ENCODE data around the gene ACLY. TPM values are rescaled to one million over a fixed set of nuclear protein-coding genes. Genes with fewer than 3 reads are reported as not detected.

ACLY gene
- total and polyA plus RNA-seq, 10 of the 15 experiments (the other 5 are each of a cell fraction or from before 2014, with no cell fraction given): 32.6 to 224 (median 114) TPM

DNA sequence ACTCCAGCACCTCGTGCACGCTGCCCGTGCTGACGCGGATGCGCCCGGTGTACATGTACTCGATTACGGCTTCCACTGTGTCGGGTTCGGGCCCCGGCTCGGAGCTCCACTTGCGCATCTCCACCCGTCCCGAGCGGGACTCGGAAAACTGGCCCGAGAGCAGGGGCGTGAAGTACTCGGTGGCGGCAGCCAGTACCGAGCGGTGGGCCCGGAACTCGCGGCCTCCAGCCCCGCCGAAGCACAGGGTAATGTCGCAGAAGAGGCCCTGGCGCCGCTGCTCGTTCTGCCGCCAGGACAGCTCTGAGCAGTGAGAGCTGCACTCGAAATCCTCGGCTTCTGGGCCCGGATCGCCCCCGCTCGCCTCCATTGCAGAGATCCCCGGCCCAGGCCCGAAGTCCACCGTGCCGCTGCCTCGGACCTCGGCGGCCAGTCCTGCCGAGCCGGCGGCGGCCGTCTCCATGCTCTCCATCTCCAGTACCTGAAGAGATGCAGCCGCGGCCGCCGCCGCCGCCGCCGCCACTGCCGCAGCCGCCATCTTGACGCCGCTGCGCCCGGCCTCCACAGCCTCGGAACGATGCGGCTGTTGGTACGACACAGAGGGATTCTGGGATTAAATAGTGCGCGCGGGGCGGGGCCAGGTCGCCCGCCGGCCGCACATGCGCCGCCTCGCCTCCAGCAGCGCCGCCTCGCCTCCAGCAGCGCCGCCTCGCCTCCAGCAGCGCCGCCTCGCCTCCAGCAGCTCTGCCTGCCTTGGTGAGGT lies 53.7 kb downstream of the ACLY start, which contains the start of gene KLHL11 (continued):
- TF ChIP-seq, protein P1, sequence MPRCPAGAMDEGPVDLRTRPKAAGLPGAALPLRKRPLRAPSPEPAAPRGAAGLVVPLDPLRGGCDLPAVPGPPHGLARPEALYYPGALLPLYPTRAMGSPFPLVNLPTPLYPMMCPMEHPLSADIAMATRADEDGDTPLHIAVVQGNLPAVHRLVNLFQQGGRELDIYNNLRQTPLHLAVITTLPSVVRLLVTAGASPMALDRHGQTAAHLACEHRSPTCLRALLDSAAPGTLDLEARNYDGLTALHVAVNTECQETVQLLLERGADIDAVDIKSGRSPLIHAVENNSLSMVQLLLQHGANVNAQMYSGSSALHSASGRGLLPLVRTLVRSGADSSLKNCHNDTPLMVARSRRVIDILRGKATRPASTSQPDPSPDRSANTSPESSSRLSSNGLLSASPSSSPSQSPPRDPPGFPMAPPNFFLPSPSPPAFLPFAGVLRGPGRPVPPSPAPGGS (IDR thresholded peaks at IDR 0.05; ENCODE audit: borderline replicate concordance, insufficient read depth, low read depth, low read length, poor library complexity, severe bottlenecking): peak; percentile 57
- 0 out of 2 replicates have a peak, but pooled peaks have one; percentile 42 for TF ChIP-seq POLR2AphosphoS2 (IDR thresholded peaks at IDR 0.05; ENCODE audit: low read depth, low read length)
- TF ChIP-seq POLR2AphosphoS5 (IDR thresholded peaks at IDR 0.05; ENCODE audit: low read length): peak; percentile 71
- TF ChIP-seq FOS (IDR thresholded peaks at IDR 0.05; ENCODE audit: borderline replicate concordance, extremely low read depth, insufficient read length): no peak

DNA sequence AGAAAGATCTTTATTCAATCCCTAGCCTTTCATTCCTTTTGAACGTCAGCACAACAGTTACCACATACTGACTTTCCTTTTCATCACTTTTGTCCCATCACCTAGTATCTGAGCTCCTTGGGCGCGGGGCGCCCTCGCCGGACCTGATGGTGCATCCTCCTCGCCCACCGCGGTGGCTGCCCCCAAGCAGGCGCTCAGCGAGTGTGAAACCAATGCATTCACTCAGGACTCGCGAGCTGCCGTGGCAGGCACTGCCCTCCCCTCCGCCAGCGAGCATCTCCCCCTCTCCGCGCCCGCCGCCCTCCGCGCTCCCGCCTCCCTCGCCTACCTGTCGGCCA lies 54.3 kb downstream of the ACLY start:
- Histone ChIP-seq H4K20me1 (ENCODE audit: control insufficient read depth, insufficient read depth) (no peaks in the 10 kb centered on the region), H3K9ac (ENCODE audit: control insufficient read depth, insufficient read depth, low read length) (peak overlapping the region; percentile 90), H3K27me3 (replicated peaks in 1 of 2; ENCODE audit: control insufficient read depth in 2 of 2, insufficient read depth in 2 of 2, low read length in 1 of 2) (no peaks in the 10 kb centered on the region), H3K79me2 (ENCODE audit: control insufficient read depth, insufficient read depth, low read length) (peaks cover 40% of the 10 kb centered on the region), H2AFZ (ENCODE audit: control insufficient read depth, low read depth, low read length) (peak overlapping the region; percentile 86), H3K27ac (ENCODE audit: control insufficient read depth, insufficient read depth) (peak overlapping the region; percentile 74), H3K4me2 (ENCODE audit: control insufficient read depth, insufficient read depth) (peak overlapping the region; percentile 85), H3K4me1 (ENCODE audit: control insufficient read depth, insufficient read depth, low read length) (peaks cover 7% of the 10 kb centered on the region; the same call in 1 of the 2 replicates), H3K36me3 (ENCODE audit: control insufficient read depth in 2 of 2, insufficient read depth in 2 of 2, low read length in 1 of 2) (peaks cover under 1 to 15% of the 10 kb centered on the region in 2 experiments; a peak in 3 of 4 replicates), H3K9me3 (replicated peaks; ENCODE audit: control insufficient read depth, insufficient read depth, low read length) (no peaks in the 10 kb centered on the region), H3K4me3 (peak overlapping the region; percentile 74)
- 1% methylated on average over 11 of the region's 25 CpGs for WGBS (ENCODE audit: insufficient coverage, insufficient replicate concordance, low lambda C conversion rate, missing lambda C conversion rate)
- no peak for DNase-seq (ENCODE audit: low read depth, low spot score)
- peak; percentile 38 for FAIRE-seq
- CTCF ChIA-PET: interaction anchor here (1.0 to 3.9 kb wide), 5 partner anchors 13 to 162 kb away, joined by 3 to 18 read pairs (median 4); partner anchors contain the start of gene P3H4
- intact Hi-C loops (cut with micrococcal nuclease; ENCODE audit: unreplicated experiment): no loop called here
- SMC1A ChIA-PET (ENCODE audit: uncharacterized antibody, unreplicated experiment): interaction anchor here (1.4 to 3.9 kb wide), 2 partner anchors 15 to 102 kb away, joined by 3 to 33 read pairs; partner anchors contain the start of gene CNP
- POLR2A ChIA-PET: interaction anchor here (0.8 to 3.4 kb wide), 5 partner anchors 10 to 185 kb away, joined by 3 to 15 read pairs (median 3); no protein-coding TSS in a partner anchor
- RAD21 ChIA-PET (ENCODE audit: unreplicated experiment): interaction anchor here (0.9 to 2.7 kb wide), 9 partner anchors 11 to 176 kb away, joined by 3 to 15 read pairs (median 4); partner anchors contain the start of genes EIF1, ODAD4 and P3H4
- in situ Hi-C loops (cut with MboI): no loop called here
- ATAC-seq: peak; percentile 66
- TF ChIP-seq TARDBP (IDR thresholded peaks at IDR 0.05; ENCODE audit: borderline replicate concordance) (0 out of 2 replicates have a peak, but pooled peaks have one; percentile 38), BRCA1 (IDR thresholded peaks at IDR 0.05; ENCODE audit: low read depth, low read length) (no peak), SREBF1 (IDR thresholded peaks at IDR 0.05; ENCODE audit: low read length) (no peak), PAX5 (IDR thresholded peaks at IDR 0.05; ENCODE audit: borderline replicate concordance, low read depth, low read length) (peak; percentile 18; the same call in 1 of the 2 replicates)
- BruUV-seq (replicated peaks): no TSS peak

Measured in GM12878 (cell line).